WTC11 (cell line): Measurements from ENCODE around the gene BTN3A1. TPM values are rescaled to one million over a fixed set of nuclear protein-coding genes. Genes with fewer than 3 reads are reported as not detected.

Experiments
- ATAC-seq: fragments of 200-7000 bp; cut with Tn5 transposase; 2 replicates; pipeline ENCODE4 v1.10.0; 2021; ENCODE audit warnings: mild to moderate bottlenecking, moderate library complexity
- CTCF ChIA-PET: fragments of 300-600 bp; sonication (Branson Sonifier 250); formaldehyde crosslinking; loops from one replicate; lab custom pipeline; 2021; ENCODE audit warnings: antibody characterized with exemption; lab: Charles Lee
- POLR2A ChIA-PET: fragments of 350-600 bp; sonication (Branson Sonifier 250); formaldehyde crosslinking; loops from one replicate; lab custom pipeline; 2021; ENCODE audit warnings: antibody characterized with exemption; lab: Charles Lee
- DNase-seq: peaks from one replicate; pipeline ENCODE4 v3.0.0; 2021; ENCODE audit warnings: low spot score
- H3K27ac Mint-ChIP-seq: 2 replicates; pipeline ENCODE4 v1.8.0; 2021; ENCODE audit warnings: mixed read lengths
- H3K27me3 Mint-ChIP-seq: 2 replicates; pipeline ENCODE4 v1.8.0; 2021; ENCODE audit warnings: low read depth, mild to moderate bottlenecking, moderate library complexity, mixed read lengths
- H3K36me3 Mint-ChIP-seq: 2 replicates; pipeline ENCODE4 v1.8.0; 2021; ENCODE audit warnings: mixed read lengths
- H3K4me1 Mint-ChIP-seq: 2 replicates; pipeline ENCODE4 v1.8.0; 2022; ENCODE audit warnings: mixed read lengths
- H3K4me3 Mint-ChIP-seq: 2 replicates; pipeline ENCODE4 v1.8.0; 2021; ENCODE audit warnings: mild to moderate bottlenecking, moderate library complexity, mixed read lengths
- H3K9me3 Mint-ChIP-seq: 2 replicates; pipeline ENCODE4 v1.8.0; 2021; ENCODE audit warnings: mixed read lengths
- E2F5 ChIP-seq: sonication (generic); formaldehyde crosslinking; IDR thresholded peaks from 2 replicates; pipeline ENCODE4 v1.8.1; 2022; ENCODE audit warnings: mild to moderate bottlenecking, moderate library complexity, missing genetic modification reagents
- EMX1 ChIP-seq: fragments of 250-450 bp; sonication (Bioruptor Pico); IDR thresholded peaks from 2 replicates; pipeline ENCODE4 v1.8.0; 2021; ENCODE audit warnings: mild to moderate bottlenecking
- ETV6 ChIP-seq: sonication (generic); formaldehyde crosslinking; IDR thresholded peaks from 2 replicates; pipeline ENCODE4 v1.8.1; 2022; ENCODE audit warnings: mild to moderate bottlenecking, missing genetic modification reagents
- FOXJ3 ChIP-seq: sonication (generic); formaldehyde crosslinking; IDR thresholded peaks from 2 replicates; pipeline ENCODE4 v1.9.0; 2021; ENCODE audit warnings: missing genetic modification reagents, mild to moderate bottlenecking, borderline replicate concordance
- HMGXB4 ChIP-seq: sonication (generic); formaldehyde crosslinking; IDR thresholded peaks from 2 replicates; pipeline ENCODE4 v1.8.1; 2023; ENCODE audit warnings: mild to moderate bottlenecking, moderate library complexity, missing genetic modification reagents
- IRF1 ChIP-seq: sonication (generic); formaldehyde crosslinking; IDR thresholded peaks from 2 replicates; pipeline ENCODE4 v1.8.0; 2023; ENCODE audit warnings: missing genetic modification reagents
- MLX ChIP-seq: sonication (generic); formaldehyde crosslinking; IDR thresholded peaks from 2 replicates; pipeline ENCODE4 v1.8.1; 2023; ENCODE audit warnings: mild to moderate bottlenecking, missing genetic modification reagents, moderate library complexity
- NR3C1 ChIP-seq: sonication (generic); formaldehyde crosslinking; conservative IDR thresholded peaks from 2 replicates; pipeline ENCODE4 v1.8.1; 2023; ENCODE audit warnings: low read depth, mild to moderate bottlenecking, missing genetic modification reagents
- PRDM15 ChIP-seq: sonication (generic); formaldehyde crosslinking; IDR thresholded peaks from 2 replicates; pipeline ENCODE4 v1.8.0; 2022; ENCODE audit warnings: missing genetic modification reagents
- PREB ChIP-seq: sonication (generic); formaldehyde crosslinking; IDR thresholded peaks from 2 replicates; pipeline ENCODE4 v1.8.1; 2022; ENCODE audit warnings: mild to moderate bottlenecking, missing genetic modification reagents, moderate library complexity, borderline replicate concordance
- PRRX2 ChIP-seq: fragments of 250-450 bp; sonication (Bioruptor Pico); IDR thresholded peaks from 2 replicates; pipeline ENCODE4 v1.8.0; 2021; ENCODE audit warnings: mild to moderate bottlenecking
- RORB ChIP-seq: fragments of 250-450 bp; sonication (Bioruptor Pico); IDR thresholded peaks from 2 replicates; pipeline ENCODE4 v1.9.0; 2021; ENCODE audit warnings: mild to moderate bottlenecking
- SMAD4 ChIP-seq: sonication (generic); formaldehyde crosslinking; IDR thresholded peaks from 2 replicates; pipeline ENCODE4 v1.8.0; 2022; ENCODE audit warnings: mild to moderate bottlenecking, missing genetic modification reagents
- USF1 ChIP-seq: sonication (generic); formaldehyde crosslinking; IDR thresholded peaks from 2 replicates; pipeline ENCODE4 v1.8.0; 2022; ENCODE audit warnings: mild to moderate bottlenecking, missing genetic modification reagents
- ZMAT4 ChIP-seq: fragments of 250-450 bp; sonication (Bioruptor Pico); IDR thresholded peaks from 2 replicates; pipeline ENCODE4 v1.9.0; 2021; ENCODE audit warnings: mild to moderate bottlenecking
- ZNF219 ChIP-seq: sonication (generic); formaldehyde crosslinking; IDR thresholded peaks from 2 replicates; pipeline ENCODE4 v1.8.0; 2023; ENCODE audit warnings: missing genetic modification reagents, mild to moderate bottlenecking, borderline replicate concordance
- ZNF425 ChIP-seq: fragments of 250-450 bp; sonication (Bioruptor Pico); conservative IDR thresholded peaks from 2 replicates; pipeline ENCODE4 v1.9.0; 2021; ENCODE audit warnings: mild to moderate bottlenecking
- ZSCAN18 ChIP-seq: fragments of 250-450 bp; sonication (Bioruptor Pico); IDR thresholded peaks from 2 replicates; pipeline ENCODE4 v2.1.2; 2022; ENCODE audit warnings: mild to moderate bottlenecking, moderate library complexity
- total RNA-seq: library from RNA; stranded (reverse); gene quantifications from 3 replicates; pipeline ENCODE4 v1.2.3, GENCODE V29; 2021

Gene BTN3A1
- total RNA-seq, 1 experiment from 2014 or later: 4.5 TPM

- ChIA-PET POLR2A (no interaction called here), CTCF (no interaction called here)
- Mint-ChIP-seq H3K4me3 (no peak overlapping the region), H3K4me1 (no peaks in the 10 kb centered on the region), H3K27ac (no peak overlapping the region), H3K36me3 (peaks cover 9% of the 10 kb centered on the region), H3K9me3 (peaks cover 12% of the 10 kb centered on the region), H3K27me3 (peaks cover 6% of the 10 kb centered on the region)
- TF ChIP-seq ZMAT4: no peak
- no peak for TF ChIP-seq SMAD4 (CRISPR knock-in tag)
- TF ChIP-seq ETV6 (CRISPR knock-in tag): no peak
- TF ChIP-seq ZSCAN18 (CRISPR knock-in tag): no peak
- no peak for TF ChIP-seq PRDM15
- TF ChIP-seq RORB (CRISPR knock-in tag): no peak
- no peak for TF ChIP-seq PREB
- no peak for TF ChIP-seq EMX1
- no peak for DNase-seq
- ATAC-seq: no peak
Measured at GRCh38 chr6:26439151-26440125, 37.4 kb downstream of the BTN3A1 start.

GRCh38 chr6:26440977-26441358 lies 38.9 kb downstream of the BTN3A1 start:
- no peak overlapping the region for H3K4me3 Mint-ChIP-seq
- ChIA-PET POLR2A (no interaction called here), CTCF (no interaction called here)
- H3K27me3 Mint-ChIP-seq: peaks cover 4% of the 10 kb centered on the region; the same call in 1 of the 2 replicates
- ATAC-seq (no peak), DNase-seq (no peak)
- H3K9me3 Mint-ChIP-seq: 0 out of 2 replicates have a peak, but pooled peaks cover under 1% of the 10 kb centered on the region
- no peaks in the 10 kb centered on the region for H3K4me1 Mint-ChIP-seq
- H3K36me3 Mint-ChIP-seq: no peaks in the 10 kb centered on the region
- no peak overlapping the region for H3K27ac Mint-ChIP-seq
- TF ChIP-seq ZNF425 (no peak), PRRX2 (CRISPR knock-in tag) (no peak), FOXJ3 (CRISPR knock-in tag) (no peak), ZMAT4 (no peak), ZNF219 (CRISPR knock-in tag) (no peak), HMGXB4 (CRISPR knock-in tag) (no peak), NR3C1 (CRISPR knock-in tag) (no peak), IRF1 (CRISPR knock-in tag) (no peak), SMAD4 (CRISPR knock-in tag) (no peak), E2F5 (CRISPR knock-in tag) (no peak), USF1 (CRISPR knock-in tag) (no peak), MLX (CRISPR knock-in tag) (no peak)
